SIG-M5 treated with dmso at 0.1 percent for 504 hours (cell line): ENCODE results near the gene LNX1.

Source experiments
- DNase-seq: peaks from one replicate; lab custom pipeline; 2025; ENCODE audit not compliant: unreplicated experiment; lab: John Stamatoyannopoulos, UW

LNX1 gene

GRCh38 chr4:53601251-53601764 is 10.0 kb upstream of the LNX1 start:
- DNase-seq = peak; percentile 28

GRCh38 chr4:53599632-53600031 is 8.3 kb upstream of the LNX1 start:
- DNase-seq = no peak

- no peak for DNase-seq
Measured at GRCh38 chr4:53598901-53599300, 7.6 kb upstream of the LNX1 start.

- DNase-seq = no peak
Measured at GRCh38 chr4:53598483-53598882, 7.2 kb upstream of the LNX1 start.

- no peak for DNase-seq
Measured at GRCh38 chr4:53596901-53597300, 5.6 kb upstream of the LNX1 start.

- no peak for DNase-seq
Measured at GRCh38 chr4:53595834-53596233, 4.5 kb upstream of the LNX1 start.

- no peak for DNase-seq
Measured at GRCh38 chr4:53595204-53595603, 3.9 kb upstream of the LNX1 start.

GRCh38 chr4:53593765-53594164 is 2.5 kb upstream of the LNX1 start:
- DNase-seq = no peak

- peak; percentile 13 for DNase-seq
Measured at GRCh38 chr4:53592686-53593501, 1.6 kb upstream of the LNX1 start.

GRCh38 chr4:53592122-53592521 is 836 bp upstream of the LNX1 start:
- DNase-seq = no peak

GRCh38 chr4:53590187-53590586 is 1.1 kb downstream of the LNX1 start:
- DNase-seq = no peak

GRCh38 chr4:53589511-53589910 is 1.8 kb downstream of the LNX1 start:
- no peak for DNase-seq

- DNase-seq = no peak
Measured at GRCh38 chr4:53587135-53587534, 4.2 kb downstream of the LNX1 start.

GRCh38 chr4:53586121-53586816 is 5.0 kb downstream of the LNX1 start:
- DNase-seq = no peak

- DNase-seq = no peak
Measured at GRCh38 chr4:53584658-53585057, 6.6 kb downstream of the LNX1 start.

GRCh38 chr4:53583513-53583912 is 7.8 kb downstream of the LNX1 start:
- no peak for DNase-seq

- DNase-seq = no peak
Measured at GRCh38 chr4:53582194-53582593, 9.1 kb downstream of the LNX1 start.

- DNase-seq = no peak
Measured at GRCh38 chr4:53580274-53580673, 11.0 kb downstream of the LNX1 start.

- DNase-seq = no peak
Measured at GRCh38 chr4:53579826-53580225, 11.5 kb downstream of the LNX1 start.

- no peak for DNase-seq
Measured at GRCh38 chr4:53576676-53577372, 14.5 kb downstream of the LNX1 start.

- no peak for DNase-seq
Measured at GRCh38 chr4:53576071-53576617, 15.1 kb downstream of the LNX1 start.
